HL-60 (cell line): ENCODE data around the gene TRIO.
A peak's percentile ranks its signal among the peaks of the same experiment; 100 is the strongest.

Source experiments
- DNase-seq, 2 experiments: peaks; one replicate each; pipeline ENCODE4 v3.0.0-alpha.2; 2010 to 2020; ENCODE audit warnings: low read depth in 1 of 2, low spot score in 1 of 2
- H3K27ac ChIP-seq: fragments of 250-450 bp; sonication (Bioruptor Pico); replicated peaks from 2 replicates; pipeline ENCODE4 v1.5.1; 2020; ENCODE audit warnings: mild to moderate bottlenecking, moderate library complexity
- H3K27me3 ChIP-seq: fragments of 250-450 bp; sonication (Bioruptor Pico); 2 replicates; pipeline ENCODE4 v1.5.1; 2021; ENCODE audit warnings: mild to moderate bottlenecking, moderate library complexity; ENCODE audit not compliant: insufficient read depth, poor library complexity, severe bottlenecking
- H3K4me3 ChIP-seq: replicated peaks from 2 replicates; pipeline ENCODE4 v1.5.1; 2011; ENCODE audit warnings: mild to moderate bottlenecking, control low read depth, low read length; ENCODE audit not compliant: insufficient read depth
- GABPA ChIP-seq: IDR thresholded peaks from 2 replicates; pipeline ENCODE4 v1.6.1; 2012; ENCODE audit warnings: low read depth
- POLR2AphosphoS5 ChIP-seq: IDR thresholded peaks from 2 replicates; pipeline ENCODE4 v1.6.1; 2012; ENCODE audit warnings: low read depth
- SPI1 ChIP-seq: IDR thresholded peaks from 2 replicates; pipeline ENCODE4 v1.6.1; 2012; ENCODE audit warnings: low read depth, mild to moderate bottlenecking, borderline replicate concordance
- TF ChIP-seq, protein P1 (sequence below): IDR thresholded peaks from 2 replicates; pipeline ENCODE4 v1.6.1; 2012; ENCODE audit warnings: low read depth; ENCODE audit not compliant: insufficient replicate concordance
- TF ChIP-seq, protein P2 (sequence below): IDR thresholded peaks from one replicate; pipeline ENCODE4 v1.5.1; 2011; ENCODE audit warnings: low read length, control low read depth, inconsistent platforms; ENCODE audit not compliant: insufficient read depth

The TRIO gene

DNA sequence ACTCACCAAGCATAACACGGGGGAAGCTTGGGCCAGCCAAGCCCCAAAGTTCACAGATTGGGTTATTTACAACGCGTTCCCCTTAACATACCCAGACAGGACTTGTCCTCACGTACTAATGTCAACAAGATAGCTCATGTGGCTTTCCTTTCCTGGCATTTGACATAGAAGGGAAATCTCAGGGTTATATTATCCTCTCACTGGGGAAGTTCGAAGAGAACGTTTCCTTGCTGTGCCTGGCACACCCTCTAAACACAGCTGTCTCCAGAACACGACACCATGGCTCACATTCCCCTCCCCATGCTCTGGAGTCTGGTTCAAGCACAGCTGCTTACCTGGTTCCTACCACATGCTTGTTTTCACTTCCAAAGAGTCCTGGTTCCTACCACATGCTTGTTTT lies 391.6 kb downstream of the TRIO start:
- no peak for DNase-seq
- TF ChIP-seq GABPA (no peak), POLR2AphosphoS5 (no peak), SPI1 (no peak)
- TF ChIP-seq, protein P1, sequence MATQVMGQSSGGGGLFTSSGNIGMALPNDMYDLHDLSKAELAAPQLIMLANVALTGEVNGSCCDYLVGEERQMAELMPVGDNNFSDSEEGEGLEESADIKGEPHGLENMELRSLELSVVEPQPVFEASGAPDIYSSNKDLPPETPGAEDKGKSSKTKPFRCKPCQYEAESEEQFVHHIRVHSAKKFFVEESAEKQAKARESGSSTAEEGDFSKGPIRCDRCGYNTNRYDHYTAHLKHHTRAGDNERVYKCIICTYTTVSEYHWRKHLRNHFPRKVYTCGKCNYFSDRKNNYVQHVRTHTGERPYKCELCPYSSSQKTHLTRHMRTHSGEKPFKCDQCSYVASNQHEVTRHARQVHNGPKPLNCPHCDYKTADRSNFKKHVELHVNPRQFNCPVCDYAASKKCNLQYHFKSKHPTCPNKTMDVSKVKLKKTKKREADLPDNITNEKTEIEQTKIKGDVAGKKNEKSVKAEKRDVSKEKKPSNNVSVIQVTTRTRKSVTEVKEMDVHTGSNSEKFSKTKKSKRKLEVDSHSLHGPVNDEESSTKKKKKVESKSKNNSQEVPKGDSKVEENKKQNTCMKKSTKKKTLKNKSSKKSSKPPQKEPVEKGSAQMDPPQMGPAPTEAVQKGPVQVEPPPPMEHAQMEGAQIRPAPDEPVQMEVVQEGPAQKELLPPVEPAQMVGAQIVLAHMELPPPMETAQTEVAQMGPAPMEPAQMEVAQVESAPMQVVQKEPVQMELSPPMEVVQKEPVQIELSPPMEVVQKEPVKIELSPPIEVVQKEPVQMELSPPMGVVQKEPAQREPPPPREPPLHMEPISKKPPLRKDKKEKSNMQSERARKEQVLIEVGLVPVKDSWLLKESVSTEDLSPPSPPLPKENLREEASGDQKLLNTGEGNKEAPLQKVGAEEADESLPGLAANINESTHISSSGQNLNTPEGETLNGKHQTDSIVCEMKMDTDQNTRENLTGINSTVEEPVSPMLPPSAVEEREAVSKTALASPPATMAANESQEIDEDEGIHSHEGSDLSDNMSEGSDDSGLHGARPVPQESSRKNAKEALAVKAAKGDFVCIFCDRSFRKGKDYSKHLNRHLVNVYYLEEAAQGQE, result no peak
- TF ChIP-seq, protein P2, sequence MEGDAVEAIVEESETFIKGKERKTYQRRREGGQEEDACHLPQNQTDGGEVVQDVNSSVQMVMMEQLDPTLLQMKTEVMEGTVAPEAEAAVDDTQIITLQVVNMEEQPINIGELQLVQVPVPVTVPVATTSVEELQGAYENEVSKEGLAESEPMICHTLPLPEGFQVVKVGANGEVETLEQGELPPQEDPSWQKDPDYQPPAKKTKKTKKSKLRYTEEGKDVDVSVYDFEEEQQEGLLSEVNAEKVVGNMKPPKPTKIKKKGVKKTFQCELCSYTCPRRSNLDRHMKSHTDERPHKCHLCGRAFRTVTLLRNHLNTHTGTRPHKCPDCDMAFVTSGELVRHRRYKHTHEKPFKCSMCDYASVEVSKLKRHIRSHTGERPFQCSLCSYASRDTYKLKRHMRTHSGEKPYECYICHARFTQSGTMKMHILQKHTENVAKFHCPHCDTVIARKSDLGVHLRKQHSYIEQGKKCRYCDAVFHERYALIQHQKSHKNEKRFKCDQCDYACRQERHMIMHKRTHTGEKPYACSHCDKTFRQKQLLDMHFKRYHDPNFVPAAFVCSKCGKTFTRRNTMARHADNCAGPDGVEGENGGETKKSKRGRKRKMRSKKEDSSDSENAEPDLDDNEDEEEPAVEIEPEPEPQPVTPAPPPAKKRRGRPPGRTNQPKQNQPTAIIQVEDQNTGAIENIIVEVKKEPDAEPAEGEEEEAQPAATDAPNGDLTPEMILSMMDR, result no peak
- Histone ChIP-seq H3K27ac (no peak overlapping the region), H3K27me3 (no peaks in the 10 kb centered on the region), H3K4me3 (no peak overlapping the region)

DNA sequence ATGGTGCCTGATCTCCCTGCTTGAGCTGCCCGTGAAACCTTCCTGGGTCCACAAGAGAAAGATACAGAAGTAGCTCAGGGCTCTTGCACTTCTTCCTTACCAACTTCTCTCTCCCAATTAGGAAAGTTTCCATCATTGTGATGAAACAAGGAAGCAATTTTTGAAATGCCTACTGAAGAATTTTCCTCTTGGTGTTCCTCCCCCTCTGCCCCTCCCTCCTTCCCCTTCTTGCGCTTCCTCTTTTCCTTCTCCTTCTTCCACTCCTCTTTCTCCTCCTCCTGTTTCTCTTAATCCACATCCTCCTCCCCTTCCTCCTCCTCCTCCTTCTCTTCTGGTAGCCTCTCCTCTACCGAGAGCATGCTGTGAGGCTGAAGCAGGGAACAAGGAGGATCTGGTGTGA lies 402.2 kb downstream of the TRIO start:
- TF ChIP-seq, protein P1, result no peak
- TF ChIP-seq, protein P2, result no peak
- TF ChIP-seq GABPA, result no peak
- TF ChIP-seq POLR2AphosphoS5, result peak; percentile 48; the same call in 1 of the 2 replicates
- peak; percentile 97 for TF ChIP-seq SPI1
- Histone ChIP-seq H3K27ac (peak overlapping the region; percentile 56), H3K4me3 (no peak overlapping the region), H3K27me3 (no peaks in the 10 kb centered on the region)
- peak; percentile 78 to 98 for DNase-seq

- peak overlapping the region; percentile 56 for H3K27ac ChIP-seq
- no peak overlapping the region for H3K4me3 ChIP-seq
- H3K27me3 ChIP-seq, result no peaks in the 10 kb centered on the region
- TF ChIP-seq GABPA (no peak), SPI1 (no peak), POLR2AphosphoS5 (no peak)
- TF ChIP-seq, protein P2, result no peak
- TF ChIP-seq, protein P1, result no peak
- DNase-seq, result peak in 1 of 2 experiments; percentile 20
Measured at GRCh38 chr5:14545862-14546261, 402.7 kb downstream of the TRIO start.
